LNCAP (cell line): ENCODE measurements around the gene PATE2.

ENCODE experiments used
- TF ChIP-seq, protein P1 (sequence below): fragments of 450-650 bp; IDR thresholded peaks from 2 replicates; pipeline ENCODE4 v1.5.1; 2017; ENCODE audit warnings: mild to moderate bottlenecking

PATE2 gene

GRCh38 chr11:125777309-125777708 is 1.3 kb downstream of the PATE2 start:
- TF ChIP-seq, protein P1, sequence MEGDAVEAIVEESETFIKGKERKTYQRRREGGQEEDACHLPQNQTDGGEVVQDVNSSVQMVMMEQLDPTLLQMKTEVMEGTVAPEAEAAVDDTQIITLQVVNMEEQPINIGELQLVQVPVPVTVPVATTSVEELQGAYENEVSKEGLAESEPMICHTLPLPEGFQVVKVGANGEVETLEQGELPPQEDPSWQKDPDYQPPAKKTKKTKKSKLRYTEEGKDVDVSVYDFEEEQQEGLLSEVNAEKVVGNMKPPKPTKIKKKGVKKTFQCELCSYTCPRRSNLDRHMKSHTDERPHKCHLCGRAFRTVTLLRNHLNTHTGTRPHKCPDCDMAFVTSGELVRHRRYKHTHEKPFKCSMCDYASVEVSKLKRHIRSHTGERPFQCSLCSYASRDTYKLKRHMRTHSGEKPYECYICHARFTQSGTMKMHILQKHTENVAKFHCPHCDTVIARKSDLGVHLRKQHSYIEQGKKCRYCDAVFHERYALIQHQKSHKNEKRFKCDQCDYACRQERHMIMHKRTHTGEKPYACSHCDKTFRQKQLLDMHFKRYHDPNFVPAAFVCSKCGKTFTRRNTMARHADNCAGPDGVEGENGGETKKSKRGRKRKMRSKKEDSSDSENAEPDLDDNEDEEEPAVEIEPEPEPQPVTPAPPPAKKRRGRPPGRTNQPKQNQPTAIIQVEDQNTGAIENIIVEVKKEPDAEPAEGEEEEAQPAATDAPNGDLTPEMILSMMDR = no peak

DNA sequence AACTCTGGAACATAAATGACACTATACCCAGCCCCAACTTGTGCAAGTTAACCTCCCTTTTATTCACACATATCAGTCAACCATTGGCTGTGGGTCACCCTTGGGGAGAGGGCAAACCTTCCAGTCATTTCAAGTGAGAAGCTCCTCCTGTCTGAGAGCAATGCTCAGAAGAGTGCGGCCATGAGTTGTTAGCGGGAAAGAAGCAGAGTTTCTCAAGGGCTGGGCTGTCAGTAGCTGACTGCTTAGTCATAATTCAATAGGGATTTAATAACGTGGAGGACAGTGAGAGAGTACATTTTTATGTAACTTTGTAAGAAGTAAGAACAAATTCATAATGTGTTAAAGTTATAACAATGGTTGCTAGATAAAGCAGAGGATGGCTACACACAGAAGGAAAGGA is 5.1 kb downstream of the PATE2 start:
- TF ChIP-seq, protein P1 = no peak

GRCh38 chr11:125772834-125773505 is 5.7 kb downstream of the PATE2 start:
- TF ChIP-seq, protein P1 = no peak

GRCh38 chr11:125770583-125770982 is 8.0 kb downstream of the PATE2 start:
- TF ChIP-seq, protein P1 = no peak

- TF ChIP-seq, protein P1 = no peak
These were observed 10.1 kb downstream of the PATE2 start for GRCh38 chr11:125768336-125769046.

GRCh38 chr11:125766251-125766650 is 12.4 kb downstream of the PATE2 start:
- TF ChIP-seq, protein P1 = no peak

- TF ChIP-seq, protein P1 = no peak
These were observed 15.1 kb downstream of the PATE2 start for GRCh38 chr11:125763483-125763882.
